ENCODE data around the gene LRP10.

LRP10 gene

GRCh38 chr14:22845103-22845394 lies 26.5 kb upstream of the LRP10 start:
- H3K4me3 ChIP-seq (ENCODE audit: low read length), result no peak overlapping the region
- no peak for TF ChIP-seq CTCF (conservative IDR thresholded peaks at IDR 0.05; ENCODE audit: low read depth, low read length)

GRCh38 chr14:22845821-22846625 lies 25.5 kb upstream of the LRP10 start:
- no peak overlapping the region for H3K4me3 ChIP-seq (ENCODE audit: low read length)
- DNase-seq (ENCODE audit: low read depth), result no peak
- no peak for TF ChIP-seq CTCF (conservative IDR thresholded peaks at IDR 0.05; ENCODE audit: low read depth, low read length)

More at GRCh38 chr14:22845103-22845394, 26.5 kb upstream of the LRP10 start:
- DNase-seq (ENCODE audit: low read depth), result no peak

GRCh38 chr14:22846811-22847307 lies 24.7 kb upstream of the LRP10 start:
- no peak for TF ChIP-seq CTCF (conservative IDR thresholded peaks at IDR 0.05; ENCODE audit: low read depth, low read length)
- DNase-seq (ENCODE audit: low read depth), result no peak
- no peak overlapping the region for H3K4me3 ChIP-seq (ENCODE audit: low read length)

- DNase-seq (ENCODE audit: low read depth), result no peak
- peak; percentile 21 for TF ChIP-seq CTCF (conservative IDR thresholded peaks at IDR 0.05; ENCODE audit: low read depth, low read length)
- H3K4me3 ChIP-seq (ENCODE audit: low read length), result no peak overlapping the region
These were observed 23.7 kb upstream of the LRP10 start for GRCh38 chr14:22847661-22848341.

- TF ChIP-seq CTCF (conservative IDR thresholded peaks at IDR 0.05; ENCODE audit: low read depth, low read length), result no peak
- DNase-seq (ENCODE audit: low read depth), result peak; percentile 84
- no peak overlapping the region for H3K4me3 ChIP-seq (ENCODE audit: low read length)
These were observed 23.0 kb upstream of the LRP10 start for GRCh38 chr14:22848351-22849164.

GRCh38 chr14:22849212-22849819 lies 22.2 kb upstream of the LRP10 start:
- no peak overlapping the region for H3K4me3 ChIP-seq (ENCODE audit: low read length)
- TF ChIP-seq CTCF (conservative IDR thresholded peaks at IDR 0.05; ENCODE audit: low read depth, low read length), result no peak
- no peak for DNase-seq (ENCODE audit: low read depth)

Measured in retinal pigment epithelial cell (primary cell).